GM13976 (cell line): Measurements from ENCODE around the gene EXOC4.

ENCODE experiments used
- DNase-seq: peaks from one replicate; pipeline ENCODE4 v3.0.0; 2012; ENCODE audit warnings: low spot score
- in situ Hi-C: fragments of 300-500 bp; cut with MboI; formaldehyde crosslinking; loops from one replicate; pipeline ENCODE4 v1.12.0; 2022; ENCODE audit warnings: low sequenced_read_pairs, mixed read lengths, inconsistent platforms; ENCODE audit not compliant: unreplicated experiment
- TF ChIP-seq, protein P1 (sequence below): IDR thresholded peaks from 2 replicates; pipeline ENCODE4 v1.5.1; 2012; ENCODE audit warnings: borderline replicate concordance, mild to moderate bottlenecking; ENCODE audit not compliant: insufficient read depth; ENCODE audit errors: extremely low read depth, missing control alignments, control extremely low read depth

EXOC4 gene

GRCh38 chr7:133550145-133550544 is 297.3 kb downstream of the EXOC4 start:
- in situ Hi-C loops, result no loop called here
- TF ChIP-seq, protein P1, sequence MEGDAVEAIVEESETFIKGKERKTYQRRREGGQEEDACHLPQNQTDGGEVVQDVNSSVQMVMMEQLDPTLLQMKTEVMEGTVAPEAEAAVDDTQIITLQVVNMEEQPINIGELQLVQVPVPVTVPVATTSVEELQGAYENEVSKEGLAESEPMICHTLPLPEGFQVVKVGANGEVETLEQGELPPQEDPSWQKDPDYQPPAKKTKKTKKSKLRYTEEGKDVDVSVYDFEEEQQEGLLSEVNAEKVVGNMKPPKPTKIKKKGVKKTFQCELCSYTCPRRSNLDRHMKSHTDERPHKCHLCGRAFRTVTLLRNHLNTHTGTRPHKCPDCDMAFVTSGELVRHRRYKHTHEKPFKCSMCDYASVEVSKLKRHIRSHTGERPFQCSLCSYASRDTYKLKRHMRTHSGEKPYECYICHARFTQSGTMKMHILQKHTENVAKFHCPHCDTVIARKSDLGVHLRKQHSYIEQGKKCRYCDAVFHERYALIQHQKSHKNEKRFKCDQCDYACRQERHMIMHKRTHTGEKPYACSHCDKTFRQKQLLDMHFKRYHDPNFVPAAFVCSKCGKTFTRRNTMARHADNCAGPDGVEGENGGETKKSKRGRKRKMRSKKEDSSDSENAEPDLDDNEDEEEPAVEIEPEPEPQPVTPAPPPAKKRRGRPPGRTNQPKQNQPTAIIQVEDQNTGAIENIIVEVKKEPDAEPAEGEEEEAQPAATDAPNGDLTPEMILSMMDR, result no peak
- DNase-seq, result no peak

- in situ Hi-C loops, result no loop called here
- DNase-seq, result no peak
- TF ChIP-seq, protein P1, result no peak
These were observed 297.9 kb downstream of the EXOC4 start for GRCh38 chr7:133550811-133551210.

- DNase-seq, result no peak
- TF ChIP-seq, protein P1, result no peak
- in situ Hi-C loops, result no loop called here
These were observed 298.6 kb downstream of the EXOC4 start for GRCh38 chr7:133551466-133551865.

GRCh38 chr7:133552079-133552478 is 299.2 kb downstream of the EXOC4 start:
- in situ Hi-C loops, result no loop called here
- TF ChIP-seq, protein P1, result no peak
- DNase-seq, result no peak

DNA sequence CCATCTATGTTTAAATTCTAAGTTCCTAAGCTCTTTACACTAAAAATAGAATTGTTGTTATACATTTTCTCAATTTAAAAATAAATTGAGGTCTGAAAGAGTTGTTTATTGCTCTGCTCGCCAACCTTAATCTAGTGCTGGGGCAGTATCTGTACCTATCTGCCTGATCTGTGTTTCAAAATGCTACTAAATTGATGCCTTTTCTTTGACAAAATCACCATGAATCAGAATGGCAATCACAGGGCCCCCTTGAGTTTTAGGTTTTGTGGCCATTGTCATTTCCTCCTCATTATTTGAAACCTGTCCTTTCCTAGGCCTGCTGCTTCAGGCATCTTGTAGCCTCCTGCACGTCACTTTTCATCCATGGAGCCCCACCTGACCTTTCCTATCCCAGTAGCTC is 301.5 kb downstream of the EXOC4 start:
- DNase-seq, result no peak
- TF ChIP-seq, protein P1, result no peak
- in situ Hi-C loops, result no loop called here

DNA sequence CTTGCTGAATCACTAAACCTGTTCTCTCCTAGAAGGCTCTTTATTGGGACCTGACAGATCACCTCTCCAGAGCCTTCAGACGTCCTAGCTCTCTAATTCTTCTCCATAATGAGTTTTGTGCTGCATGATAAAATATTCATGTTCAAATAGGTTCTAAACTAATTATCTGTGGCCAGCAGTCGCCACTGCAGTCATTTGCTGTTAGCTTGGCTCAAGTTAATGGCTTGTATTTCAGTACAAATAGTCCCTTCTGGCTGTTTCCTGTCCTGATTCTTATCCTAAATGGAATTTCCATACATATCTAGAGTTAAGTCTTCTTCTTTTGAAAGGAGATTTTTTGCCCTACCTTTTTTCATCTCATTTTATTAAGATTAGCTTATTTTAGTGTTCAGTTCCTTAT is 303.2 kb downstream of the EXOC4 start:
- DNase-seq, result no peak
- in situ Hi-C loops, result no loop called here
- TF ChIP-seq, protein P1, result no peak

GRCh38 chr7:133556553-133556952 is 303.7 kb downstream of the EXOC4 start:
- DNase-seq, result no peak
- TF ChIP-seq, protein P1, result no peak
- in situ Hi-C loops, result no loop called here
